ENCODE results near the gene PITRM1. TPM values are rescaled to one million over a fixed set of nuclear protein-coding genes. Genes with fewer than 3 reads are reported as not detected.
A peak's percentile ranks its signal among the peaks of the same experiment; 100 is the strongest.

PITRM1 gene
- total and polyA plus RNA-seq, 2 experiments from 2014 or later, result 59.3 to 65.0 TPM

- Histone ChIP-seq H3K4me3 (no peak overlapping the region), H3K36me3 (peaks cover 15% of the 10 kb centered on the region), H3K27ac (peak overlapping the region; percentile 97), H3K27me3 (no peaks in the 10 kb centered on the region), H3K9me3 (ENCODE audit: low read depth) (no peaks in the 10 kb centered on the region), H3K4me1 (ENCODE audit: low read depth) (peaks cover 61% of the 10 kb centered on the region)
- peak in 1 of 2 donors; percentile 25 for DNase-seq (ENCODE audit: low read depth in 1 of 2, low spot score in 1 of 2)
- TF ChIP-seq CTCF (IDR thresholded peaks at IDR 0.05; ENCODE audit: low read depth, low read length), result no peak
These were observed 76.4 kb downstream of the PITRM1 start for GRCh38 chr10:3096149-3096548.

GRCh38 chr10:3095373-3096139, 77.0 kb downstream of the PITRM1 start:
- Histone ChIP-seq H3K27me3 (no peaks in the 10 kb centered on the region), H3K27ac (peak overlapping the region; percentile 97), H3K4me1 (ENCODE audit: low read depth) (peaks cover 66% of the 10 kb centered on the region), H3K4me3 (no peak overlapping the region), H3K9me3 (ENCODE audit: low read depth) (no peaks in the 10 kb centered on the region), H3K36me3 (peaks cover 11% of the 10 kb centered on the region)
- TF ChIP-seq CTCF (IDR thresholded peaks at IDR 0.05; ENCODE audit: low read depth, low read length), result no peak
- peak in 1 of 2 donors; percentile 98 for DNase-seq (ENCODE audit: low read depth in 1 of 2, low spot score in 1 of 2)

- peaks cover 74% of the 10 kb centered on the region for H3K4me1 ChIP-seq (ENCODE audit: low read depth)
- H3K27me3 ChIP-seq, result no peaks in the 10 kb centered on the region
- H3K36me3 ChIP-seq, result peaks cover 5% of the 10 kb centered on the region
- H3K9me3 ChIP-seq (ENCODE audit: low read depth), result no peaks in the 10 kb centered on the region
- TF ChIP-seq CTCF (IDR thresholded peaks at IDR 0.05; ENCODE audit: low read depth, low read length), result no peak
- DNase-seq (ENCODE audit: low read depth in 1 of 2, low spot score in 1 of 2), result peak; percentile 51 to 64
- H3K4me3 ChIP-seq, result peak overlapping the region; percentile 1
- peak overlapping the region; percentile 97 for H3K27ac ChIP-seq
These were observed 78.0 kb downstream of the PITRM1 start for GRCh38 chr10:3094609-3095036.

- Histone ChIP-seq H3K27me3 (no peaks in the 10 kb centered on the region), H3K4me3 (no peak overlapping the region), H3K4me1 (ENCODE audit: low read depth) (peaks cover 69% of the 10 kb centered on the region), H3K9me3 (ENCODE audit: low read depth) (no peaks in the 10 kb centered on the region), H3K27ac (peak overlapping the region; percentile 97), H3K36me3 (peaks cover 5% of the 10 kb centered on the region)
- no peak for DNase-seq (ENCODE audit: low read depth in 1 of 2, low spot score in 1 of 2)
- no peak for TF ChIP-seq CTCF (IDR thresholded peaks at IDR 0.05; ENCODE audit: low read depth, low read length)
These were observed 78.6 kb downstream of the PITRM1 start for GRCh38 chr10:3093996-3094395.

- Histone ChIP-seq H3K4me3 (no peak overlapping the region), H3K27me3 (no peaks in the 10 kb centered on the region), H3K36me3 (peaks cover 5% of the 10 kb centered on the region), H3K4me1 (ENCODE audit: low read depth) (peaks cover 71% of the 10 kb centered on the region), H3K9me3 (ENCODE audit: low read depth) (no peaks in the 10 kb centered on the region), H3K27ac (peak overlapping the region; percentile 97)
- TF ChIP-seq CTCF (IDR thresholded peaks at IDR 0.05; ENCODE audit: low read depth, low read length), result no peak
- no peak for DNase-seq (ENCODE audit: low read depth in 1 of 2, low spot score in 1 of 2)
These were observed 80.7 kb downstream of the PITRM1 start for GRCh38 chr10:3091921-3092320.
